Prostate gland (tissue), 2 donors: ENCODE data around the gene CEP128. TPM values are rescaled to one million over a fixed set of nuclear protein-coding genes. Genes with fewer than 3 reads are reported as not detected.

Experiments
- DNase-seq: peaks from one replicate; pipeline ENCODE4 v3.0.0-alpha.2; 2019; ENCODE audit warnings: low spot score
- H3K27ac ChIP-seq, 2 donors: fragments of 200-600 bp; sonication (generic); 2 replicates each; pipeline ENCODE4 v1.5.1; 2017 to 2019
- H3K27me3 ChIP-seq: fragments of 200-600 bp; sonication (generic); replicated peaks from 2 replicates; pipeline ENCODE4 v1.5.1; 2019; ENCODE audit not compliant: insufficient read depth
- H3K36me3 ChIP-seq, 2 donors: fragments of 200-600 bp; sonication (generic); 1 replicate in 1 of 2; 2 replicates in 1 of 2; pipeline versions ENCODE4 v1.5.1 to v1.8.1; 2017 to 2019
- H3K4me1 ChIP-seq: fragments of 200-600 bp; sonication (generic); replicated peaks from 2 replicates; pipeline ENCODE4 v1.5.1; 2019
- H3K4me3 ChIP-seq, 2 donors: fragments of 200-600 bp; sonication (generic); 2 replicates each; pipeline ENCODE4 v1.5.1; 2017 to 2019
- H3K9me3 ChIP-seq: fragments of 200-600 bp; sonication (generic); 2 replicates; pipeline ENCODE4 v1.5.1; 2017
- CTCF ChIP-seq, 4 experiments: fragments of 200-600 bp in 2 of 4; fragments of 450-650 bp in 2 of 4; sonication (generic) in 2 of 4; IDR thresholded peaks; 1 replicate in 3 of 4; 2 replicates in 1 of 4; pipeline ENCODE4 v1.5.1; 2016 to 2019; ENCODE audit warnings: antibody characterized with exemption in 4 of 4, mild to moderate bottlenecking in 2 of 4, moderate library complexity in 2 of 4
- POLR2A ChIP-seq: fragments of 450-650 bp; IDR thresholded peaks from one replicate; pipeline ENCODE4 v1.6.1; 2016; ENCODE audit warnings: antibody characterized with exemption, mild to moderate bottlenecking
- POLR2AphosphoS5 ChIP-seq: sonication (generic); formaldehyde crosslinking; IDR thresholded peaks from one replicate; pipeline ENCODE4 v1.6.1; 2017; ENCODE audit warnings: antibody characterized with exemption
- WGBS: methylation state at CpG from one replicate; pipeline ENCODE4 v1.1.5; 2018; 5-methylcytosine and 5-hydroxymethylcytosine counted together
- intact Hi-C: fragments of 100-400 bp; cut with DNase I; formaldehyde crosslinking; loops from one replicate; pipeline ENCODE4 v1.14.2; 2022
- total RNA-seq, 2 donors: library from RNA; depleted of rRNA; stranded (reverse); fragments of >200 nt; gene quantifications; one replicate each; pipeline ENCODE4 v1.1.0, GENCODE V29; 2016

CEP128 gene
- total RNA-seq, 2 donors from 2014 or later: 6.4 to 7.3 TPM

DNA sequence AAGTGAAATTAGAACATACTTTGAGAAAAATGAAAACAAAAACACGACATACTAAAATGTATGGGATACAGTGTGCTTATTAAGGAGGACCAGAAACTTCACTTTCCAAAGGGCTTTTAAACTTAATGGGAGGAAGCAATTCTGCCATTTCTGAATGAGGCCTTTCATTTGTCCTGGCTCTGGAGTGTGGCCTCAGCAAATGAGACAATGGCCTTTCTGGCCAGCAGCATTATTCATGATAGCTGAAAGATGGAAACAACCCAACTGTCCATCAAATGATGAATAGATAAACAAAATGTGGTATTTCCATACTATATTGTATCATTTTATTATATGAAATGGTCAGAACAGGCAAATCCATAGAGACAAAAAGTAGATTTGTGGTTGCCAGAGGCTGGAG, 338.6 kb downstream of the CEP128 start:
- no peak for TF ChIP-seq POLR2AphosphoS5
- TF ChIP-seq CTCF (IDR thresholded peaks at IDR 0.05): no peak
- no peak for TF ChIP-seq POLR2A
- intact Hi-C loops: no loop called here
- WGBS: 77% methylated on average over 1 of the region's 1 CpG
- H3K4me3 ChIP-seq: no peak overlapping the region
- no peaks in the 10 kb centered on the region for H3K9me3 ChIP-seq
- DNase-seq: no peak
- no peaks in the 10 kb centered on the region for H3K27me3 ChIP-seq
- no peaks in the 10 kb centered on the region for H3K36me3 ChIP-seq
- no peak overlapping the region for H3K27ac ChIP-seq
- H3K4me1 ChIP-seq: no peaks in the 10 kb centered on the region

GRCh38 chr14:80587096-80587724, 354.3 kb downstream of the CEP128 start:
- WGBS: 72% methylated on average over 3 of the region's 3 CpGs
- H3K4me3 ChIP-seq: no peak overlapping the region

DNA sequence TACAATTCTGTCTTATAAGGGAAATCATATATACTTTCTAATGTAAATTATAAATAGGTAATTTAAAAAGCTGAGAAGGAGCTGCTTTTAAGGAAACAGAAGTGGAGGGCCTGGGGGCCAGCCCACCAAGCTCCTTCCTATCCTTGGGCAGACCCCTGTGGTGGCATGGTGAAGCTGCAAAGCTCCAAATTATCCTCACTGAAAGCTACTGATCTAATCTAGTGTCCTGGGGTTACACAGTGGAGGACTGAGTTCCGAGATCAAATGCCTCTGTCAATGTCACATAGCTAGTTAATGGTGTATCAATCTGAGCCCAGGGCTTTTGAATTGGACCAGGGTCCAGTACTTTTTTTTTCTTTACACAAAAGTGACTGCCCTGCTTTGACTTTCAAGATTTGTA, 355.4 kb downstream of the CEP128 start:
- no peaks in the 10 kb centered on the region for H3K27me3 ChIP-seq
- no peaks in the 10 kb centered on the region for H3K36me3 ChIP-seq
- H3K4me3 ChIP-seq: no peak overlapping the region
- DNase-seq: no peak
- H3K27ac ChIP-seq: no peak overlapping the region
- TF ChIP-seq POLR2A (no peak), CTCF (IDR thresholded peaks at IDR 0.05) (no peak), POLR2AphosphoS5 (no peak)
- intact Hi-C loops: loop anchor here (10.0 kb wide), 1 partner anchor 531 kb away; no protein-coding TSS in a partner anchor
- 89% methylated on average over 1 of the region's 1 CpG for WGBS
- no peaks in the 10 kb centered on the region for H3K4me1 ChIP-seq
- no peaks in the 10 kb centered on the region for H3K9me3 ChIP-seq

More at GRCh38 chr14:80587096-80587724, 354.3 kb downstream of the CEP128 start:
- DNase-seq: no peak
- Histone ChIP-seq H3K4me1 (no peaks in the 10 kb centered on the region), H3K27ac (no peak overlapping the region), H3K9me3 (no peaks in the 10 kb centered on the region), H3K36me3 (no peaks in the 10 kb centered on the region), H3K27me3 (no peaks in the 10 kb centered on the region)
- TF ChIP-seq POLR2A (no peak), CTCF (IDR thresholded peaks at IDR 0.05) (peak in 3 of 4 experiments; percentile 33 to 47 (median 40))
- intact Hi-C loops: loop anchor here (10.0 kb wide), 1 partner anchor 532 kb away; no protein-coding TSS in a partner anchor

- no peaks in the 10 kb centered on the region for H3K9me3 ChIP-seq
- no peak for DNase-seq
- no peak overlapping the region for H3K4me3 ChIP-seq
- TF ChIP-seq CTCF (IDR thresholded peaks at IDR 0.05): no peak
- no peak for TF ChIP-seq POLR2AphosphoS5
- no peak for TF ChIP-seq POLR2A
- no peak overlapping the region for H3K27ac ChIP-seq
- H3K27me3 ChIP-seq: no peaks in the 10 kb centered on the region
- intact Hi-C loops: loop anchor here (10.0 kb wide), 1 partner anchor 531 kb away; no protein-coding TSS in a partner anchor
- WGBS: 86% methylated on average over 1 of the region's 1 CpG
- H3K4me1 ChIP-seq: no peaks in the 10 kb centered on the region
- no peaks in the 10 kb centered on the region for H3K36me3 ChIP-seq
These were observed 356.1 kb downstream of the CEP128 start for GRCh38 chr14:80585506-80585835.
